Astrocyte (in vitro differentiated cells and primary cell): ENCODE results near the gene VIPR1.

Source experiments
- EZH2 ChIP-seq: IDR thresholded peaks from 2 replicates; pipeline ENCODE4 v1.6.1; 2012; ENCODE audit warnings: mild to moderate bottlenecking, low read length, inconsistent platforms; ENCODE audit not compliant: insufficient read depth
- TF ChIP-seq, protein P1 (sequence below): IDR thresholded peaks from 2 replicates; pipeline ENCODE4 v1.5.1; 2011; ENCODE audit warnings: low read depth, mild to moderate bottlenecking, inconsistent platforms, low read length, moderate library complexity; ENCODE audit not compliant: insufficient read depth

DNA sequence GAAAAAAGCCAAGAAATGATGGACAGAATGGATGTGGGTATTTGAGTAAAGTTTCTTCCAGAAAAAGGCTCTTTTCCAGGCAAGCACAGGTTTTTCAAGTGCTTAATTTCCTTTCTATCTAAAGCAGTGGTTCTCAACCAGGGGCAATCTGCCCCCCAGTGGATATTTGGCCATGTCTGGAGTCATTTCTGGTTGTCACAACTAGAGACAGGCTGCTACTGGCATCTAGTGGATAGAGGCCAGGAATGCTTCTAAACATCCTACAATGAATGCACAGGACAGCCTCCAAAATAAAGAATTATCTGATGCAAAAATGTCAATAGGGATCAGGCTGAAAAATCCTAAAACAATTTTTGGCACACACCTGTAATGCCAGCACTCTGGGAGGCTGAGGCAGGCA, 55.4 kb downstream of the VIPR1 start:
- TF ChIP-seq, protein P1, sequence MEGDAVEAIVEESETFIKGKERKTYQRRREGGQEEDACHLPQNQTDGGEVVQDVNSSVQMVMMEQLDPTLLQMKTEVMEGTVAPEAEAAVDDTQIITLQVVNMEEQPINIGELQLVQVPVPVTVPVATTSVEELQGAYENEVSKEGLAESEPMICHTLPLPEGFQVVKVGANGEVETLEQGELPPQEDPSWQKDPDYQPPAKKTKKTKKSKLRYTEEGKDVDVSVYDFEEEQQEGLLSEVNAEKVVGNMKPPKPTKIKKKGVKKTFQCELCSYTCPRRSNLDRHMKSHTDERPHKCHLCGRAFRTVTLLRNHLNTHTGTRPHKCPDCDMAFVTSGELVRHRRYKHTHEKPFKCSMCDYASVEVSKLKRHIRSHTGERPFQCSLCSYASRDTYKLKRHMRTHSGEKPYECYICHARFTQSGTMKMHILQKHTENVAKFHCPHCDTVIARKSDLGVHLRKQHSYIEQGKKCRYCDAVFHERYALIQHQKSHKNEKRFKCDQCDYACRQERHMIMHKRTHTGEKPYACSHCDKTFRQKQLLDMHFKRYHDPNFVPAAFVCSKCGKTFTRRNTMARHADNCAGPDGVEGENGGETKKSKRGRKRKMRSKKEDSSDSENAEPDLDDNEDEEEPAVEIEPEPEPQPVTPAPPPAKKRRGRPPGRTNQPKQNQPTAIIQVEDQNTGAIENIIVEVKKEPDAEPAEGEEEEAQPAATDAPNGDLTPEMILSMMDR, result no peak
- TF ChIP-seq EZH2, result no peak
